H1 (cell line): ENCODE measurements around the gene POPDC3. TPM values are rescaled to one million over a fixed set of nuclear protein-coding genes. Genes with fewer than 3 reads are reported as not detected.

ENCODE experiments used
- CTCF ChIA-PET: fragments of 300-600 bp; sonication (Branson Sonifier 250); formaldehyde crosslinking; loops from one replicate; lab custom pipeline; 2021; ENCODE audit not compliant: partially characterized antibody; lab: Charles Lee
- POLR2A ChIA-PET: fragments of 300-600 bp; sonication (Branson Sonifier 250); formaldehyde crosslinking; loops from one replicate; lab custom pipeline; 2021; ENCODE audit warnings: inconsistent platforms; ENCODE audit not compliant: partially characterized antibody; lab: Charles Lee
- DNase-seq, 2 experiments: peaks; one replicate each; pipeline versions ENCODE4 v3.0.0 to v3.0.0-alpha.2; 2010 to 2022; ENCODE audit warnings: low spot score in 2 of 2, low read depth in 1 of 2, mixed read lengths in 1 of 2
- FAIRE-seq: peaks from 2 replicates; lab custom pipeline; 2011; peaks lifted over from hg19 to GRCh38; lab: Jason Lieb, UNC
- H2AFZ ChIP-seq: 2 replicates; pipeline ENCODE4 v1.8.1; 2012; ENCODE audit warnings: low read length, inconsistent platforms
- H2AK5ac ChIP-seq: 2 replicates; pipeline ENCODE4 v1.6.1; 2013; ENCODE audit warnings: low read depth, low read length
- H2BK120ac ChIP-seq: replicated peaks from 2 replicates; pipeline ENCODE3; 2013; ENCODE audit warnings: low read depth, low read length, inconsistent platforms
- H2BK12ac ChIP-seq: 2 replicates; pipeline ENCODE4 v1.6.1; 2013; ENCODE audit warnings: low read depth, low read length
- H2BK15ac ChIP-seq: 2 replicates; pipeline ENCODE4 v1.6.1; 2013; ENCODE audit warnings: low read length
- H2BK20ac ChIP-seq: 2 replicates; pipeline ENCODE4 v1.6.1; 2013; ENCODE audit warnings: low read length
- H2BK5ac ChIP-seq: 2 replicates; pipeline ENCODE4 v1.6.1; 2013; ENCODE audit warnings: low read depth, low read length
- H3K14ac ChIP-seq: 2 replicates; pipeline ENCODE4 v1.6.1; 2013; ENCODE audit warnings: inconsistent platforms; ENCODE audit not compliant: insufficient read length
- H3K18ac ChIP-seq: 2 replicates; pipeline ENCODE4 v1.6.1; 2013; ENCODE audit warnings: low read length; ENCODE audit errors: extremely low read depth
- H3K23ac ChIP-seq: 2 replicates; pipeline ENCODE4 v1.6.1; 2013; ENCODE audit warnings: inconsistent platforms; ENCODE audit not compliant: insufficient read length
- H3K23me2 ChIP-seq: 2 replicates; pipeline ENCODE4 v1.6.1; 2013; ENCODE audit warnings: low read depth, low read length
- H3K27ac ChIP-seq: 2 replicates; pipeline ENCODE4 v1.6.1; 2011; ENCODE audit warnings: low read depth, low read length, inconsistent platforms
- H3K27me3 ChIP-seq, 4 experiments: replicated peaks in 1 of 4; 1 replicate in 1 of 4; 2 replicates in 3 of 4; pipeline versions ENCODE4 v1.6.1 to v1.8.1; 2011 to 2013; ENCODE audit warnings: low read length in 3 of 4, mild to moderate bottlenecking in 3 of 4, inconsistent platforms in 2 of 4, mixed read lengths in 2 of 4, moderate library complexity in 1 of 4; ENCODE audit not compliant: control insufficient read depth in 3 of 4, insufficient read depth in 3 of 4; ENCODE audit errors: extremely low read depth in 1 of 4
- H3K36me3 ChIP-seq, 4 experiments: 2 replicates each; pipeline versions ENCODE4 v1.6.1 to v1.8.1; 2011 to 2013; ENCODE audit warnings: mild to moderate bottlenecking in 4 of 4, low read length in 3 of 4, moderate library complexity in 2 of 4, control low read depth in 1 of 4, inconsistent platforms in 1 of 4; ENCODE audit not compliant: insufficient read depth in 4 of 4, control insufficient read depth in 2 of 4
- H3K4ac ChIP-seq: replicated peaks from 2 replicates; pipeline ENCODE3; 2013; ENCODE audit warnings: low read length, low read depth, mixed read lengths, inconsistent platforms; ENCODE audit not compliant: insufficient read length
- H3K4me1 ChIP-seq, 4 experiments: replicated peaks in 1 of 4; 1 replicate in 1 of 4; 2 replicates in 3 of 4; pipeline versions ENCODE4 v1.6.1 to v1.8.1; 2011 to 2013; ENCODE audit warnings: low read length in 3 of 4, inconsistent platforms in 2 of 4, mixed read lengths in 1 of 4; ENCODE audit not compliant: insufficient read depth in 4 of 4, control insufficient read depth in 3 of 4
- H3K4me2 ChIP-seq, 2 experiments: 2 replicates each; pipeline versions ENCODE4 v1.6.1 to v1.8.1; 2011 to 2013; ENCODE audit warnings: low read depth in 2 of 2, low read length in 2 of 2, control low read depth in 1 of 2, inconsistent platforms in 1 of 2, mild to moderate bottlenecking in 1 of 2; ENCODE audit not compliant: insufficient read depth in 1 of 2
- H3K4me3 ChIP-seq, 4 experiments: fragments of 200-600, 300-600 bp in 1 of 4; sonication (generic), shearing (Covaris generic), sonication (Bioruptor Twin) in 1 of 4; 2 replicates each; pipeline versions ENCODE4 v1.5.1 to v1.8.1; 2011 to 2016; ENCODE audit warnings: low read length in 4 of 4, low read depth in 3 of 4, control low read depth in 2 of 4, inconsistent platforms in 2 of 4, mild to moderate bottlenecking in 2 of 4, mixed read lengths in 1 of 4, moderate library complexity in 1 of 4; ENCODE audit not compliant: insufficient read depth in 2 of 4; ENCODE audit errors: extremely low read depth in 1 of 4
- H3K56ac ChIP-seq: replicated peaks from 2 replicates; pipeline ENCODE3; 2013; ENCODE audit warnings: low read depth, mild to moderate bottlenecking, mixed read lengths, low read length, inconsistent platforms; ENCODE audit not compliant: insufficient read length
- H3K79me1 ChIP-seq: 2 replicates; pipeline ENCODE4 v1.6.1; 2013; ENCODE audit warnings: low read depth, low read length, control low read depth
- H3K79me2 ChIP-seq, 2 experiments: 2 replicates each; pipeline versions ENCODE4 v1.6.1 to v1.8.1; 2012 to 2013; ENCODE audit warnings: low read length in 2 of 2, mild to moderate bottlenecking in 2 of 2, inconsistent platforms in 1 of 2; ENCODE audit not compliant: insufficient read depth in 2 of 2, control insufficient read depth in 1 of 2
- H3K9ac ChIP-seq, 4 experiments: replicated peaks in 1 of 4; 1 replicate in 1 of 4; 2 replicates in 3 of 4; pipeline versions ENCODE4 v1.6.1 to v1.8.1; 2011 to 2013; ENCODE audit warnings: low read depth in 3 of 4, low read length in 3 of 4, control low read depth in 2 of 4, mild to moderate bottlenecking in 2 of 4, moderate library complexity in 2 of 4, inconsistent platforms in 1 of 4; ENCODE audit errors: extremely low read depth in 1 of 4
- H3K9me3 ChIP-seq, 2 experiments: 2 replicates each; pipeline versions ENCODE4 v1.6.1 to v1.8.1; 2012 to 2013; ENCODE audit warnings: mild to moderate bottlenecking in 2 of 2, moderate library complexity in 2 of 2, control low read depth in 1 of 2, inconsistent platforms in 1 of 2, low read depth in 1 of 2, low read length in 1 of 2, mixed read lengths in 1 of 2; ENCODE audit not compliant: insufficient read depth in 2 of 2
- H4K20me1 ChIP-seq, 2 experiments: replicated peaks in 1 of 2; 2 replicates each; pipeline versions ENCODE3 to v1.8.1; 2011 to 2013; ENCODE audit warnings: inconsistent platforms in 2 of 2, low read length in 2 of 2, mild to moderate bottlenecking in 1 of 2; ENCODE audit not compliant: insufficient read depth in 2 of 2, control insufficient read depth in 1 of 2
- H4K5ac ChIP-seq: 2 replicates; pipeline ENCODE4 v1.6.1; 2013; ENCODE audit warnings: low read length, low read depth, mixed read lengths, inconsistent platforms; ENCODE audit not compliant: insufficient read length
- H4K8ac ChIP-seq: 2 replicates; pipeline ENCODE4 v1.8.0; 2013; ENCODE audit warnings: mild to moderate bottlenecking, moderate library complexity, low read length, inconsistent platforms; ENCODE audit not compliant: insufficient read depth; ENCODE audit errors: extremely low read depth
- H4K91ac ChIP-seq: replicated peaks from 2 replicates; pipeline ENCODE3; 2013; ENCODE audit warnings: low read length, mixed read lengths, inconsistent platforms; ENCODE audit not compliant: insufficient read length
- CBX8 ChIP-seq: fragments of 300-800, 300-1000 bp; sonication (generic); IDR thresholded peaks from 2 replicates; pipeline ENCODE4 v1.7.1; 2016; ENCODE audit warnings: low read depth, low read length, borderline replicate concordance
- CREB1 ChIP-seq: IDR thresholded peaks from 2 replicates; pipeline ENCODE4 v1.6.1; 2012; ENCODE audit warnings: inconsistent platforms
- GABPA ChIP-seq: IDR thresholded peaks from 2 replicates; pipeline ENCODE4 v1.6.1; 2011; ENCODE audit warnings: mild to moderate bottlenecking, low read length, moderate library complexity, borderline replicate concordance; ENCODE audit not compliant: insufficient read depth
- HDAC6 ChIP-seq: IDR thresholded peaks from one replicate; pipeline ENCODE4 v1.7.1; 2012; ENCODE audit warnings: low read depth, mild to moderate bottlenecking, inconsistent platforms, low read length, moderate library complexity
- KDM5A ChIP-seq: fragments of 200-600 bp; IDR thresholded peaks from 2 replicates; pipeline ENCODE4 v1.7.1; 2012; ENCODE audit warnings: mild to moderate bottlenecking, low read length, inconsistent platforms, mixed read lengths
- NRF1 ChIP-seq: IDR thresholded peaks from 2 replicates; pipeline ENCODE4 v1.6.1; 2011; ENCODE audit warnings: mild to moderate bottlenecking, low read depth, low read length, improper control_type of control experiment
- SIN3A ChIP-seq, 2 experiments: IDR thresholded peaks in 1 of 2; conservative IDR thresholded peaks in 1 of 2; 2 replicates each; pipeline ENCODE4 v1.6.1; 2011 to 2012; ENCODE audit warnings: low read length in 2 of 2, improper control_type of control experiment in 1 of 2, low read depth in 1 of 2, mild to moderate bottlenecking in 1 of 2
- TAF7 ChIP-seq: optimal IDR thresholded peaks from 2 replicates; pipeline ENCODE3; 2011; ENCODE audit warnings: low read depth, mild to moderate bottlenecking, inconsistent platforms, low read length, moderate library complexity, borderline replicate concordance
- WGBS, 2 experiments: shearing (Covaris generic) in 1 of 2; methylation state at CpG; one replicate each; pipeline versions ENCODE4 v1.1.6 to v1.1.7; 2013 to 2015; ENCODE audit warnings: low lambda C conversion rate in 2 of 2, mixed read lengths in 2 of 2, inconsistent platforms in 1 of 2, low coverage in 1 of 2, missing lambda C conversion rate in 1 of 2; ENCODE audit not compliant: insufficient replicate concordance in 2 of 2, insufficient coverage in 1 of 2, insufficient read length in 1 of 2; ENCODE audit errors: extremely low coverage in 1 of 2, missing lambda C conversion rate in 1 of 2; 5-methylcytosine and 5-hydroxymethylcytosine counted together
- polyA plus RNA-seq, 7 experiments: library from polyadenylated mRNA; depleted of rRNA in 3 of 7; stranded (reverse) in 5 of 7; unstranded in 2 of 7; fragments of >200 nt in 5 of 7; fragments of 200-250 nt in 2 of 7; gene quantifications; 1 replicate in 5 of 7; 2 replicates in 1 of 7; 4 replicates in 1 of 7; pipeline versions ENCODE4 v1.2.1 to v1.2.3, GENCODE V29; 2011 to 2013; ENCODE audit warnings: missing spikeins in 2 of 7, mixed read lengths in 2 of 7
- total RNA-seq: library from RNA; stranded (reverse); fragmentation: NEBNext Ultra II Directional; extraction: Animal tissue kit (Norgen Biotek cat#: 25700); gene quantifications from 2 replicates; pipeline ENCODE4 v1.2.1, GENCODE V29; 2021
- TF ChIP-seq, protein P1 (sequence below): IDR thresholded peaks from 2 replicates; pipeline ENCODE4 v1.6.1; 2012; ENCODE audit warnings: inconsistent platforms

POPDC3 gene
- total and polyA plus RNA-seq, 2 of the 8 experiments (the other 6 are each of a cell fraction or from before 2014, with no cell fraction given) = 3.7 to 6.5 TPM

DNA sequence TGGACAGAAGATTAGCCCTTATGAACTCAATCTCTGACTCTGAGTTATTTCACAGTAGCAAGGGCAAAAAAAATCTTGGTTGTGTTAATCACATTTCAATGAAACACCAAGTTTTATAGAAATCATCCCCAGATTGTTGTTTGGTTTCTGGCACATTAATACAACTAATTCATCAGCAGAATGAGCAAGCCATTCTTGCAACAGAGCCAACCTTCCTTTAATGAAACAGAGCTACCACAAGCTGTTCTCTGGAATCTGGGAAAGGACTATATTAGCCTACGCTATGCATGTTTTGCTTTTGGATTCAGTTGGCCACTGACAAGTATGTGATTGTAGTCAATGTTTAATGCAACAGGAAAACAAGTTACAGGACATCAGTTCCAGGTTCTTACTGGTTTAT, 13.8 kb upstream of the POPDC3 start:
- H4K20me1 ChIP-seq = no peaks in the 10 kb centered on the region
- no peak overlapping the region for H3K18ac ChIP-seq
- TF ChIP-seq, protein P1, sequence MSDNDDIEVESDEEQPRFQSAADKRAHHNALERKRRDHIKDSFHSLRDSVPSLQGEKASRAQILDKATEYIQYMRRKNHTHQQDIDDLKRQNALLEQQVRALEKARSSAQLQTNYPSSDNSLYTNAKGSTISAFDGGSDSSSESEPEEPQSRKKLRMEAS = no peak
- TF ChIP-seq HDAC6 (no peak), KDM5A (no peak), NRF1 (no peak), SIN3A (conservative IDR thresholded peaks at IDR 0.05 in 1 of 2, IDR thresholded peaks at IDR 0.05 in 1 of 2; ENCODE audit: low read depth in 1 of 2, low read length in 2 of 2) (no peak), CREB1 (no peak), GABPA (no peak), CBX8 (no peak), TAF7 (no peak)
- FAIRE-seq = no peak
- no peak overlapping the region for H2AFZ ChIP-seq
- H3K23me2 ChIP-seq = no peaks in the 10 kb centered on the region
- DNase-seq = no peak
- H3K79me1 ChIP-seq = no peaks in the 10 kb centered on the region
- H3K27me3 ChIP-seq = no peaks in the 10 kb centered on the region
- no peak overlapping the region for H2BK12ac ChIP-seq
- no peak overlapping the region for H4K5ac ChIP-seq
- no peak overlapping the region for H4K8ac ChIP-seq
- no peaks in the 10 kb centered on the region for H3K79me2 ChIP-seq
- H3K9me3 ChIP-seq = no peaks in the 10 kb centered on the region
- no peak overlapping the region for H3K56ac ChIP-seq
- H3K4ac ChIP-seq = no peak overlapping the region
- H3K4me3 ChIP-seq = no peak overlapping the region
- no peak overlapping the region for H2AK5ac ChIP-seq
- H4K91ac ChIP-seq = no peak overlapping the region
- no peak overlapping the region for H2BK120ac ChIP-seq
- no peaks in the 10 kb centered on the region for H3K36me3 ChIP-seq
- no peak overlapping the region for H3K4me2 ChIP-seq
- H3K14ac ChIP-seq = no peak overlapping the region
- H3K27ac ChIP-seq = no peak overlapping the region
- H2BK20ac ChIP-seq = no peak overlapping the region
- no peak overlapping the region for H3K9ac ChIP-seq
- H2BK5ac ChIP-seq = no peak overlapping the region
- CTCF ChIA-PET = interaction anchor here (0.6 to 1.9 kb wide), 3 partner anchors 17 to 109 kb away, joined by 3 to 4 read pairs (median 3); no protein-coding TSS in a partner anchor
- H3K23ac ChIP-seq = no peak overlapping the region
- 100% methylated on average over 1 of the region's 1 CpG; no CpG with 5 or more reads in 1 of the 2 experiments for WGBS, 2 experiments
- POLR2A ChIA-PET = no interaction called here
- no peak overlapping the region for H2BK15ac ChIP-seq
- H3K4me1 ChIP-seq = no peaks in the 10 kb centered on the region
